ENCODE data around the gene NAT9. TPM values are rescaled to one million over a fixed set of nuclear protein-coding genes. Genes with fewer than 3 reads are reported as not detected.

The NAT9 gene
- total RNA-seq, 1 experiment from 2014 or later = 25.3 TPM

DNA sequence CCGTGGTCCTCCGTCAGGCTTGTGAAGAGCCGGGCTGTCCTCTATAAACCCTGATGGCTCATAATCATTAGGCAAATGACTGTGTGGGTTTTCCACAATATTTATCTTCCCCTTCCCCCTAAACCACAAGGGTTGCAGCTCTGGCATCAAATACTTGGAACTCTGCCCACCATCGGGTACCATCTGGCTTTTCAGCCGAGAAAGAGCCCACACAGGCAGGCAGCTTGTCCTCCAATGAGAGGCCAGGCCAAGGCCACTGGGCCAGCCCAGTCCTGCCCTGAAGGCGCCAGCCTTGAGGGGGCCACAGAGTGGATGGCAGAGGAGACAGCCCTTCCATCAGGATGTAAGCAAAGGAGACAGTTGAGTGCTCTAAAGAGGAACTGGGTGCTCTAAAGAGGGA, 31.8 kb upstream of the NAT9 start:
- Histone ChIP-seq H2AFZ (ENCODE audit: low read length) (no peak overlapping the region), H3K27me3 (ENCODE audit: low read length) (no peaks in the 10 kb centered on the region), H3K36me3 (ENCODE audit: insufficient read depth, low read length) (no peaks in the 10 kb centered on the region), H3K4me1 (ENCODE audit: low read length) (no peaks in the 10 kb centered on the region), H3K4me3 (ENCODE audit: low read length) (no peak overlapping the region), H3K9ac (ENCODE audit: low read length) (no peak overlapping the region), H3K9me3 (ENCODE audit: low read length) (no peaks in the 10 kb centered on the region), H3K79me2 (ENCODE audit: low read length) (no peaks in the 10 kb centered on the region), H3K9me2 (replicated peaks; ENCODE audit: insufficient read depth, low read length) (no peaks in the 10 kb centered on the region), H3K27ac (ENCODE audit: low read length) (no peak overlapping the region), H4K20me1 (ENCODE audit: insufficient read depth, low read depth, low read length) (no peaks in the 10 kb centered on the region), H3K4me2 (ENCODE audit: low read depth, low read length, poor library complexity, severe bottlenecking) (no peak overlapping the region)
- DNase-seq = no peak

DNA sequence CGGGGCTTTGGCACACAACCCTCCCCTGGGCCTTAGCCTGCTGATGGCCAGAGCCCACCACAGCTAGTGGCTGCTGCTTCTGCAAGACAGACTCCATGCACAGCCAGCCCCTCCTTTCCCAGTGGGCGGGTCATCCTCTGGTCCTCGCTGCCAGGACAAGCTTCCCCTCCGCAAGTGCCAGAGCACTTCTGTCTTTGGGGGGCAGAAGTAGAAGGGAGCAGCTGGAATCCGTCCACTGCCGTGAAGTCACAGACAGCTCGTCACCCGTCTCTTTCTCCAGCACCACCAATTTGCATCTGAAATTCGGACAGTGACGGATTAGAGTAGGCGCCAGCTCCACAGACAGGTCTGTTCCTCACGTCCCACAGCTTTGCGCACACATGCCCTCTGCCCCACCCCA, 31.3 kb upstream of the NAT9 start:
- Histone ChIP-seq H3K9me3 (ENCODE audit: low read length) (no peaks in the 10 kb centered on the region), H3K27me3 (ENCODE audit: low read length) (no peaks in the 10 kb centered on the region), H3K9me2 (replicated peaks; ENCODE audit: insufficient read depth, low read length) (no peaks in the 10 kb centered on the region), H3K4me3 (ENCODE audit: low read length) (no peak overlapping the region), H2AFZ (ENCODE audit: low read length) (no peak overlapping the region), H3K79me2 (ENCODE audit: low read length) (no peaks in the 10 kb centered on the region), H3K36me3 (ENCODE audit: insufficient read depth, low read length) (no peaks in the 10 kb centered on the region), H3K4me1 (ENCODE audit: low read length) (no peaks in the 10 kb centered on the region), H3K4me2 (ENCODE audit: low read depth, low read length, poor library complexity, severe bottlenecking) (no peak overlapping the region), H4K20me1 (ENCODE audit: insufficient read depth, low read depth, low read length) (no peaks in the 10 kb centered on the region), H3K9ac (ENCODE audit: low read length) (no peak overlapping the region), H3K27ac (ENCODE audit: low read length) (no peak overlapping the region)
- no peak for DNase-seq

DNA sequence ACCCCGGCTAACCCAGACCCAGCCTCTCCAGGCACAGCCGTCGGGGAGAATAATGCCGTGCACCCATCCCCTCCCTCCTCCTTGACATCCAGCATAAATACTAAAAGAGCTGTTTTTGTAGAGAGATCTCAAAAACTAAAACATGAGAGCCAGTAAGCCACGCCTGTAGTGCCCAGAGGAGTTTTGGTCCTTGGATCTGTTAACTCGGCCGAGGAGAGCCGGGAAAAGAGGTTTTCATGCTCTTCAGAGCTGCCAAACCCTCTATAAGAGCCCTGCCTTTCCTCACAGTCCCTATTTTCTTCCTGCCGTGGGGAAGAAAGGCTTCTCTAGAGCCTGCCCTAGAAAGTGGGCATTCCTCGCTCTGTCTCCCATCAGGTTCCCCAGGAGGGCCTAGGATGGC, 30.2 kb upstream of the NAT9 start:
- H3K4me2 ChIP-seq (ENCODE audit: low read depth, low read length, poor library complexity, severe bottlenecking) = no peak overlapping the region
- no peak for DNase-seq
- H3K9me2 ChIP-seq (replicated peaks; ENCODE audit: insufficient read depth, low read length) = no peaks in the 10 kb centered on the region
- no peaks in the 10 kb centered on the region for H3K9me3 ChIP-seq (ENCODE audit: low read length)
- H3K9ac ChIP-seq (ENCODE audit: low read length) = no peak overlapping the region
- H3K27ac ChIP-seq (ENCODE audit: low read length) = no peak overlapping the region
- H3K79me2 ChIP-seq (ENCODE audit: low read length) = no peaks in the 10 kb centered on the region
- no peaks in the 10 kb centered on the region for H3K36me3 ChIP-seq (ENCODE audit: insufficient read depth, low read length)
- no peaks in the 10 kb centered on the region for H4K20me1 ChIP-seq (ENCODE audit: insufficient read depth, low read depth, low read length)
- H2AFZ ChIP-seq (ENCODE audit: low read length) = no peak overlapping the region
- no peaks in the 10 kb centered on the region for H3K4me1 ChIP-seq (ENCODE audit: low read length)
- H3K4me3 ChIP-seq (ENCODE audit: low read length) = no peak overlapping the region
- H3K27me3 ChIP-seq (ENCODE audit: low read length) = no peaks in the 10 kb centered on the region

DNA sequence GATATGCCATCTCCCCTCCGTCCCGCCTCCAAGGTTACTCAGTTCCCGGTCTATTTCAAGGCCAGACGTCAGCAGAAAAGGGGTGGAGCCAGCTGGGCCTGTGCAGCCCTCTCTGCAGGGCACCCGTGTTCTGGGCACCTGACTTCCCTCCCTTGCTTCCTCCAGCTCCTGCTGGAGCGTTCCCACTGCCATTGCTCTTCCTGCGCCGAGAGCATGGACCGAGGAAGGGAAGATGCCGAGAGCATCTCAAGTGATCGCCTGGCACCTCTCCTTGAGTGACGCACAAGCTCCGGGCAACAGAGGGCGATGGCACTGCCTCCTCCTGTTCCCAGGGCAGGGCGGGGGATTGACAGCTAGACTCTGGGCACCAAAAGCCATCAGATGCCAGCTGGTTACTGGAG, 29.4 kb upstream of the NAT9 start:
- H3K4me1 ChIP-seq (ENCODE audit: low read length) = no peaks in the 10 kb centered on the region
- no peaks in the 10 kb centered on the region for H3K9me3 ChIP-seq (ENCODE audit: low read length)
- no peak overlapping the region for H3K9ac ChIP-seq (ENCODE audit: low read length)
- H3K79me2 ChIP-seq (ENCODE audit: low read length) = no peaks in the 10 kb centered on the region
- H3K27me3 ChIP-seq (ENCODE audit: low read length) = no peaks in the 10 kb centered on the region
- H4K20me1 ChIP-seq (ENCODE audit: insufficient read depth, low read depth, low read length) = no peaks in the 10 kb centered on the region
- no peak overlapping the region for H3K27ac ChIP-seq (ENCODE audit: low read length)
- DNase-seq = no peak
- H3K9me2 ChIP-seq (replicated peaks; ENCODE audit: insufficient read depth, low read length) = no peaks in the 10 kb centered on the region
- no peak overlapping the region for H3K4me2 ChIP-seq (ENCODE audit: low read depth, low read length, poor library complexity, severe bottlenecking)
- H2AFZ ChIP-seq (ENCODE audit: low read length) = no peak overlapping the region
- no peak overlapping the region for H3K4me3 ChIP-seq (ENCODE audit: low read length)
- H3K36me3 ChIP-seq (ENCODE audit: insufficient read depth, low read length) = no peaks in the 10 kb centered on the region

DNA sequence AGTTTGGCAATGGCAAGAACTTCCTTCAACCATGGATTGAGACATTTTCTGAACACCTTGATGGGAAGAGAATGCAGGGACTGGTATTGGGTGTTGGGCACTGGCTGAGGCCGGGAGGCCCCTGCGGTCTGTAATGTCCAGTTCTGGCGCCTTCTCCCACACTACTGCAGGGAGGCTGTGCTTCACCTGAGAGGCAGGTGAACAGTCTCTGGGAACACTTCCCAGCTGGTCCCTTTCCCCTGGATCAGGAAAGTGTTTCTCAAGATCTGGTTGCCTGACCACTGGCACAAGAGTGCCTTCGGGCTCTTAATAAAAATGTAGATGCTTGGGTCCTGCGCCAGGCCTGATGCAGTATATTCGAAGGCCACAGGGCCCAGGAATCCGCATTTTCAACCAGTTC, 28.5 kb upstream of the NAT9 start:
- Histone ChIP-seq H3K9ac (ENCODE audit: low read length) (no peak overlapping the region), H3K9me3 (ENCODE audit: low read length) (no peaks in the 10 kb centered on the region), H3K79me2 (ENCODE audit: low read length) (no peaks in the 10 kb centered on the region), H3K4me2 (ENCODE audit: low read depth, low read length, poor library complexity, severe bottlenecking) (no peak overlapping the region), H2AFZ (ENCODE audit: low read length) (no peak overlapping the region), H3K27me3 (ENCODE audit: low read length) (no peaks in the 10 kb centered on the region), H3K4me1 (ENCODE audit: low read length) (no peaks in the 10 kb centered on the region), H3K36me3 (ENCODE audit: insufficient read depth, low read length) (no peaks in the 10 kb centered on the region), H3K27ac (ENCODE audit: low read length) (no peak overlapping the region), H3K4me3 (ENCODE audit: low read length) (no peak overlapping the region), H3K9me2 (replicated peaks; ENCODE audit: insufficient read depth, low read length) (no peaks in the 10 kb centered on the region), H4K20me1 (ENCODE audit: insufficient read depth, low read depth, low read length) (no peaks in the 10 kb centered on the region)
- no peak for DNase-seq

DNA sequence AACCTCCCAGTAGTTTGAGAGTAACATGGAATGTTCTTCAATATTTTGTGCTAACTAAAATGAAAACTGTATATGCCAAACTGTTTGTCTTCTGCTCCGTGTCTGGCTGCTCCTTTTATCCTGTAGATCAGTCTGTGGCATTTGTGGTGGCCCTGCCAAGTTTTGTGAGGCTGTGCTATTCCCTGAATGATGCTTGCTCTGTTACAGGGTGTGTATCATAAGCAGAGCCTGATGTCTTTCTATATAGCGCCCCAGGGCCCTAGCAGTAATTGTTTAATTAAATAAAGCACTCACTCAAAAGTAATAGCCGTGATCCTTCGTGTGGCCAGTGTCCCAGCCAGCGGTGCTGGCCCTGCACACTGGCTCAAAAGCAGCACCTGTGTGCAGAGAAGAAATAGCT, 27.8 kb upstream of the NAT9 start:
- H3K79me2 ChIP-seq (ENCODE audit: low read length) = no peaks in the 10 kb centered on the region
- H4K20me1 ChIP-seq (ENCODE audit: insufficient read depth, low read depth, low read length) = no peaks in the 10 kb centered on the region
- no peaks in the 10 kb centered on the region for H3K27me3 ChIP-seq (ENCODE audit: low read length)
- no peaks in the 10 kb centered on the region for H3K9me2 ChIP-seq (replicated peaks; ENCODE audit: insufficient read depth, low read length)
- H3K4me1 ChIP-seq (ENCODE audit: low read length) = no peaks in the 10 kb centered on the region
- H3K4me3 ChIP-seq (ENCODE audit: low read length) = no peak overlapping the region
- no peak overlapping the region for H3K27ac ChIP-seq (ENCODE audit: low read length)
- no peaks in the 10 kb centered on the region for H3K9me3 ChIP-seq (ENCODE audit: low read length)
- no peaks in the 10 kb centered on the region for H3K36me3 ChIP-seq (ENCODE audit: insufficient read depth, low read length)
- no peak for DNase-seq
- H3K4me2 ChIP-seq (ENCODE audit: low read depth, low read length, poor library complexity, severe bottlenecking) = no peak overlapping the region
- no peak overlapping the region for H2AFZ ChIP-seq (ENCODE audit: low read length)
- no peak overlapping the region for H3K9ac ChIP-seq (ENCODE audit: low read length)

DNA sequence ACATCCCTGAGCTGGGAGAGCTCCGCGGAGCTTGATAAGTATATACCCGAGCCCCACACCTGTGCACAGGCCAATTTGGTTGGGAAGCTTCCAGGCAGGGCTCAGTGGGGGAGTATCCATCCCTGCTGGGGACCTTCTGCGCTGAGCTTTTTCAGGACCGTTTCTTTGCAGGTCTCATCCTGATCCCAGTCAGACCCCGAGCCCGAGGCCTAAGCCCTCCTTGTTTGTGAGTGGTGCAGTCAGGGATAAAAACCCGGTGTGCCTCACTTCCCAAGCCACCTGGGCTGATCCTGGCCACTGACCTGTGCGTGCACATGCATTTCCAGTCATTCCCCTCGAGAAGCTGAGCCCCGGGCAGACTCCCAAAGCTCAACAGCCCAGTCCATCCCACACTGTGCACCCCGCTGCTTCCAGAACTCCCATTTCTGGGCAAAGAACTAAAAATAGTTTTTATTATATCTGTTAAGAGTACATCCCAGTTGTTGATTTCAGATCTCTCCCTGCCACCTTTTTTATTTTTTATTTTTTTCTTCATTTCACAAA, 27.3 kb upstream of the NAT9 start:
- DNase-seq = no peak
- no peak overlapping the region for H2AFZ ChIP-seq (ENCODE audit: low read length)
- no peaks in the 10 kb centered on the region for H3K9me2 ChIP-seq (replicated peaks; ENCODE audit: insufficient read depth, low read length)
- H3K4me1 ChIP-seq (ENCODE audit: low read length) = no peaks in the 10 kb centered on the region
- no peaks in the 10 kb centered on the region for H3K79me2 ChIP-seq (ENCODE audit: low read length)
- no peak overlapping the region for H3K9ac ChIP-seq (ENCODE audit: low read length)
- no peaks in the 10 kb centered on the region for H3K36me3 ChIP-seq (ENCODE audit: insufficient read depth, low read length)
- no peaks in the 10 kb centered on the region for H3K27me3 ChIP-seq (ENCODE audit: low read length)
- H3K9me3 ChIP-seq (ENCODE audit: low read length) = no peaks in the 10 kb centered on the region
- H3K4me3 ChIP-seq (ENCODE audit: low read length) = no peak overlapping the region
- no peak overlapping the region for H3K4me2 ChIP-seq (ENCODE audit: low read depth, low read length, poor library complexity, severe bottlenecking)
- no peaks in the 10 kb centered on the region for H4K20me1 ChIP-seq (ENCODE audit: insufficient read depth, low read depth, low read length)
- H3K27ac ChIP-seq (ENCODE audit: low read length) = no peak overlapping the region

DNA sequence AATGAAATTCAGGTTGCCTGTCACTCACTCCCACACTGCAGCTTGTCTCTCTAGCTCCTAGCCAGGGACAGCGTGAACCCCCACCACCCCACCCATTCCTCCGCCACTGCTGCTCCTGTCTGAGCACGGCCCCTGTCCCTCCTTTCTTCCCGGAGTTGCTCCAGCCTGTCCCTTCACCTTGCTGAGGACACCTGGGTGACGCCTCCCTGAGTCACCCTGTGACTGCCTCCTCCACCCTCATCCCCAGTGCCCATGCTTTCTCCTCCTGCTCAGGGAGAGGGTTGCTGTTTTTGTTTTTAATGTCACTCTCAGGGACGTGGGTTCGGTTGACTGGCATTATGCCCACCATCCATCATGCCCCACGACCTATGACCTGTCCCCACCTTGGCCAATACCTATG, 25.8 kb upstream of the NAT9 start:
- Histone ChIP-seq H3K4me2 (ENCODE audit: low read depth, low read length, poor library complexity, severe bottlenecking) (no peak overlapping the region), H2AFZ (ENCODE audit: low read length) (no peak overlapping the region), H3K9me2 (replicated peaks; ENCODE audit: insufficient read depth, low read length) (no peaks in the 10 kb centered on the region), H3K4me3 (ENCODE audit: low read length) (no peak overlapping the region), H3K9me3 (ENCODE audit: low read length) (no peaks in the 10 kb centered on the region), H3K27ac (ENCODE audit: low read length) (no peak overlapping the region), H4K20me1 (ENCODE audit: insufficient read depth, low read depth, low read length) (no peaks in the 10 kb centered on the region), H3K4me1 (ENCODE audit: low read length) (no peaks in the 10 kb centered on the region), H3K79me2 (ENCODE audit: low read length) (no peaks in the 10 kb centered on the region), H3K27me3 (ENCODE audit: low read length) (no peaks in the 10 kb centered on the region), H3K9ac (ENCODE audit: low read length) (no peak overlapping the region), H3K36me3 (ENCODE audit: insufficient read depth, low read length) (no peaks in the 10 kb centered on the region)
- DNase-seq = no peak

DNA sequence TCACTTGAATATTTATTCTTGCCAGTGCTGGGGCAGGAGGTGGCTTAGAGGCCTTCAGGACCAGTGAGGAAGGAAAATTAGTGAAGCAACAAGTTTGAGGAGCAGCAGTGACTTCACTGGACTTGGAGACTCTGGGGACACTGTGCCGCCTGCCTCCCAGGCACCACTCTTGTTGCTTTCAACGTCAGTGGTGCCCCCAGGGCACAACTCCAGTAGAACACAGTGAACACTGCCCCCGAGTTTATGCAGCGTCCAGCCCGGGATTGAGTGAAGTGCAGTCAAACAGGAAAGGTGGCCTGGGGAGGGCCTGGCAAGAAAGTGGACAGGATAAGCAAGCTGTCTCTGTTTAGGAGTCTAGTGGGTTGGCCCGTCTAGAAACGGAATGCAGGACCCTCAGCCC, 24.4 kb upstream of the NAT9 start:
- Histone ChIP-seq H3K4me2 (ENCODE audit: low read depth, low read length, poor library complexity, severe bottlenecking) (no peak overlapping the region), H3K4me3 (ENCODE audit: low read length) (no peak overlapping the region), H3K27ac (ENCODE audit: low read length) (no peak overlapping the region), H3K4me1 (ENCODE audit: low read length) (no peaks in the 10 kb centered on the region), H2AFZ (ENCODE audit: low read length) (no peak overlapping the region), H3K9me3 (ENCODE audit: low read length) (no peaks in the 10 kb centered on the region), H3K79me2 (ENCODE audit: low read length) (no peaks in the 10 kb centered on the region), H3K9me2 (replicated peaks; ENCODE audit: insufficient read depth, low read length) (no peaks in the 10 kb centered on the region), H4K20me1 (ENCODE audit: insufficient read depth, low read depth, low read length) (no peaks in the 10 kb centered on the region), H3K36me3 (ENCODE audit: insufficient read depth, low read length) (no peaks in the 10 kb centered on the region), H3K27me3 (ENCODE audit: low read length) (no peaks in the 10 kb centered on the region), H3K9ac (ENCODE audit: low read length) (no peak overlapping the region)
- no peak for DNase-seq

Measured in Karpas-422 (cell line).